Panc1 (cell line): ENCODE measurements around the gene COL23A1.

ENCODE experiments used
- CTCF ChIP-seq: fragments of 450-650 bp; IDR thresholded peaks from 2 replicates; pipeline ENCODE4 v1.5.1; 2017; ENCODE audit warnings: mild to moderate bottlenecking
- SIN3A ChIP-seq: IDR thresholded peaks from 2 replicates; pipeline ENCODE4 v1.6.1; 2012; ENCODE audit warnings: low read depth, mild to moderate bottlenecking, low read length, moderate library complexity, borderline replicate concordance; ENCODE audit not compliant: insufficient read depth
- TCF7L2 ChIP-seq: IDR thresholded peaks from 2 replicates; pipeline ENCODE4 v1.6.1; 2011; ENCODE audit warnings: mild to moderate bottlenecking, low read depth, low read length, inconsistent platforms

DNA sequence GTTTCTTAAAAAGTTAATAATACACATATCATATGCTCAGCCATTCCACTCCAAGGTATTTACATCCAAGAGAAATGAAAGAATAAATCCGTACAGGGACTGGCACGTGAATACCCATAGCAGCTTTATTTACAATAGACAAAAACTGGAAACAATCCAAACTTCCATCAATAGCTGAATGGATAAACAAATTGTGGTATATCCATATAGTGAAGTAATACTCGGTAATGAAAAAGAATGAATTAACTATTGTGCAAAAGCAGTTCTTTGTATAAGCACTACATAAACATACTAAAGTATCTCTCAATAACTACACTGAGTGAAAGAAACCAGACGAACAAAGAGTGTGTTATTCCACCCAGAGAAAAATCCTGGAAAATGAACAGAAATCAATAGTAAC, 17.6 kb downstream of the COL23A1 start:
- TF ChIP-seq CTCF (no peak), SIN3A (no peak), TCF7L2 (no peak)
